Putamen (tissue), 1 donor: ENCODE results near the gene VKORC1.

Source experiments
- DNase-seq: peaks from one replicate; pipeline ENCODE4 v3.0.0-alpha.2; 2016; ENCODE audit warnings: low spot score

VKORC1 gene

GRCh38 chr16:31130336-31130891 is 35.8 kb upstream of the VKORC1 start:
- no peak for DNase-seq

- no peak for DNase-seq
Measured at GRCh38 chr16:31129568-31130335, 35.2 kb upstream of the VKORC1 start.

- DNase-seq = peak; percentile 52
Measured at GRCh38 chr16:31128711-31129567, 34.3 kb upstream of the VKORC1 start.

- DNase-seq = no peak
Measured at GRCh38 chr16:31127182-31127581, 32.6 kb upstream of the VKORC1 start.

- DNase-seq = no peak
Measured at GRCh38 chr16:31125844-31126243, 31.2 kb upstream of the VKORC1 start.

GRCh38 chr16:31120129-31120528 is 25.5 kb upstream of the VKORC1 start:
- DNase-seq = no peak

GRCh38 chr16:31118223-31119155 is 23.9 kb upstream of the VKORC1 start:
- no peak for DNase-seq

GRCh38 chr16:31117384-31118222 is 23.0 kb upstream of the VKORC1 start, which contains the start of gene KAT8:
TSS of gene KAT8 (plus strand) at chr16:31117664. CDS start at chr16:31117682, 18 bp downstream.
- DNase-seq = peak; percentile 98

GRCh38 chr16:31114468-31114867 is 19.9 kb upstream of the VKORC1 start:
- no peak for DNase-seq

GRCh38 chr16:31113121-31114120 is 18.8 kb upstream of the VKORC1 start:
- DNase-seq = no peak

GRCh38 chr16:31112711-31113110 is 18.1 kb upstream of the VKORC1 start:
- no peak for DNase-seq

- DNase-seq = no peak
Measured at GRCh38 chr16:31111881-31112466, 17.4 kb upstream of the VKORC1 start.

- no peak for DNase-seq
Measured at GRCh38 chr16:31110106-31111034, 15.8 kb upstream of the VKORC1 start.

GRCh38 chr16:31109622-31110021 is 15.0 kb upstream of the VKORC1 start:
- no peak for DNase-seq

- DNase-seq = no peak
Measured at GRCh38 chr16:31108794-31109558, 14.4 kb upstream of the VKORC1 start.

GRCh38 chr16:31108035-31108793 is 13.6 kb upstream of the VKORC1 start, which contains the start of gene BCKDK:
TSS of gene BCKDK (plus strand) at chr16:31108386. CDS start at chr16:31109224, 838 bp downstream.
- peak; percentile 79 for DNase-seq
